ENCODE data around the gene MAD2L1.

GRCh38 chr4:120079839-120080520 is 13.3 kb upstream of the MAD2L1 start:
- TF ChIP-seq CTCF (IDR thresholded peaks at IDR 0.05) (no peak), POLR2A (IDR thresholded peaks at IDR 0.05) (no peak), POLR2AphosphoS5 (IDR thresholded peaks at IDR 0.05) (no peak)
